Caco-2 (cell line): ENCODE data around the gene GLB1L2. TPM values are rescaled to one million over a fixed set of nuclear protein-coding genes. Genes with fewer than 3 reads are reported as not detected.

Experiments used
- BruUV-seq: library from RNA; stranded (reverse); fragments of 400-500 nt; replicated peaks from 2 replicates; lab custom pipeline; 2021; lab: Mats Ljungman, UMichigan
- CTCF ChIA-PET: fragments of 300-600 bp; sonication (Branson Sonifier 250); formaldehyde crosslinking; loops from one replicate; lab custom pipeline; 2022; ENCODE audit warnings: antibody characterized with exemption; lab: Charles Lee
- POLR2A ChIA-PET: fragments of 300-600 bp; sonication (Branson Sonifier 250); formaldehyde crosslinking; loops from one replicate; lab custom pipeline; 2022; ENCODE audit warnings: antibody characterized with exemption; lab: Charles Lee
- DNase-seq, 2 experiments: peaks; one replicate each; pipeline versions ENCODE4 v3.0.0 to v3.0.0-alpha.2; 2020 to 2022
- H3K27me3 ChIP-seq: replicated peaks from 2 replicates; pipeline ENCODE4 v1.6.0; 2011; ENCODE audit warnings: low read length; ENCODE audit not compliant: control insufficient read depth, insufficient read depth
- H3K36me3 ChIP-seq: 2 replicates; pipeline ENCODE4 v1.5.1; 2011; ENCODE audit warnings: low read length; ENCODE audit not compliant: control insufficient read depth, insufficient read depth
- H3K4me1 ChIP-seq: fragments of 250-450 bp; sonication (Bioruptor Pico); 2 replicates; pipeline ENCODE4 v1.5.1; 2020; ENCODE audit warnings: mild to moderate bottlenecking
- H3K4me3 ChIP-seq: 2 replicates; pipeline ENCODE4 v1.5.1; 2011; ENCODE audit warnings: low read depth, mild to moderate bottlenecking, control low read depth, low read length
- H3K9me3 ChIP-seq: fragments of 250-450 bp; sonication (Bioruptor Pico); 2 replicates; pipeline ENCODE4 v1.5.1; 2020; ENCODE audit warnings: mild to moderate bottlenecking, moderate library complexity
- H3K27ac Mint-ChIP-seq: one replicate; pipeline ENCODE4 v1.8.0; 2022; ENCODE audit warnings: mixed read lengths; ENCODE audit not compliant: unreplicated experiment
- H3K27me3 Mint-ChIP-seq: one replicate; pipeline ENCODE4 v1.8.0; 2022; ENCODE audit warnings: mixed read lengths; ENCODE audit not compliant: insufficient read depth, unreplicated experiment
- H3K36me3 Mint-ChIP-seq: one replicate; pipeline ENCODE4 v1.8.0; 2022; ENCODE audit warnings: mild to moderate bottlenecking, mixed read lengths; ENCODE audit not compliant: insufficient read depth, unreplicated experiment
- H3K4me1 Mint-ChIP-seq: one replicate; pipeline ENCODE4 v1.8.0; 2022; ENCODE audit warnings: low read depth, mixed read lengths; ENCODE audit not compliant: unreplicated experiment
- H3K4me3 Mint-ChIP-seq: one replicate; pipeline ENCODE4 v1.8.0; 2022; ENCODE audit warnings: mild to moderate bottlenecking, moderate library complexity, mixed read lengths; ENCODE audit not compliant: unreplicated experiment
- H3K9me3 Mint-ChIP-seq: one replicate; pipeline ENCODE4 v1.8.0; 2022; ENCODE audit warnings: mixed read lengths; ENCODE audit not compliant: unreplicated experiment
- intact Hi-C: fragments of 100-400 bp; cut with micrococcal nuclease; formaldehyde crosslinking; loops from one replicate; pipeline ENCODE4 v1.10.0; 2022; ENCODE audit not compliant: unreplicated experiment
- total RNA-seq: library from RNA; stranded (reverse); gene quantifications from 2 replicates; pipeline ENCODE4 v1.2.3, GENCODE V29; 2022
- TF ChIP-seq, protein P1 (sequence below), 2 experiments: fragments of 200-600 bp in 1 of 2; IDR thresholded peaks; 1 replicate in 1 of 2; 2 replicates in 1 of 2; pipeline versions ENCODE4 v1.5.1 to v1.8.0; 2011 to 2022; ENCODE audit warnings: antibody characterized with exemption in 1 of 2, control low read depth in 1 of 2, inconsistent platforms in 1 of 2, low read depth in 1 of 2, low read length in 1 of 2, mild to moderate bottlenecking in 1 of 2, moderate library complexity in 1 of 2; ENCODE audit not compliant: insufficient read depth in 1 of 2, severe bottlenecking in 1 of 2, unreplicated experiment in 1 of 2

Gene GLB1L2
- total RNA-seq, 1 experiment from 2014 or later = 15.8 TPM

DNA sequence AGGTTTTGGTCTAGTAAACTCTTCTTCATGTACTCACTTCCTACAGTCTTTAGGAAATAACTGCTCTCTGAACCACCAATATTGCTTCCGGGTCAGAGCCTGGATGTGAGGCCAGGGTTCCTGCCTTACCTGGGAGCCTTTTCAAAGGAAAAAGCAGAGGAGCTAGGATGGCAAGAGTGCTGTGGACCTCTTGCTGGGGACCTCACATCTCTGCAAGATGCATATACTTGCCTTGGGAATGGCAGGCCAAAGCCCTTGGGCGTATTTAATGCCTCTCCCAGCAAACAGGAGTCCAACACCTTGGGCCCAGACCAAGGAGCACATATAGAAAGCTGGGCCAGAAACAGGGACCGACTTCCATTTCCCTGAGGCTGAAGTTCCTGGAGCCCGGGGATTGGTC lies 5.3 kb downstream of the GLB1L2 start:
- intact Hi-C loops = no loop called here
- Histone ChIP-seq H3K27me3 (no peaks in the 10 kb centered on the region), H3K4me3 (no peak overlapping the region), H3K4me1 (peaks cover 5% of the 10 kb centered on the region; the same call in 1 of the 2 replicates), H3K9me3 (no peaks in the 10 kb centered on the region), H3K36me3 (no peaks in the 10 kb centered on the region)
- DNase-seq = no peak
- H3K4me3 Mint-ChIP-seq = no peak overlapping the region
- H3K27me3 Mint-ChIP-seq = peaks cover 15% of the 10 kb centered on the region
- no TSS peak for BruUV-seq
- ChIA-PET CTCF (no interaction called here), POLR2A (no interaction called here)
- H3K4me1 Mint-ChIP-seq = peaks cover 25% of the 10 kb centered on the region
- TF ChIP-seq, protein P1, sequence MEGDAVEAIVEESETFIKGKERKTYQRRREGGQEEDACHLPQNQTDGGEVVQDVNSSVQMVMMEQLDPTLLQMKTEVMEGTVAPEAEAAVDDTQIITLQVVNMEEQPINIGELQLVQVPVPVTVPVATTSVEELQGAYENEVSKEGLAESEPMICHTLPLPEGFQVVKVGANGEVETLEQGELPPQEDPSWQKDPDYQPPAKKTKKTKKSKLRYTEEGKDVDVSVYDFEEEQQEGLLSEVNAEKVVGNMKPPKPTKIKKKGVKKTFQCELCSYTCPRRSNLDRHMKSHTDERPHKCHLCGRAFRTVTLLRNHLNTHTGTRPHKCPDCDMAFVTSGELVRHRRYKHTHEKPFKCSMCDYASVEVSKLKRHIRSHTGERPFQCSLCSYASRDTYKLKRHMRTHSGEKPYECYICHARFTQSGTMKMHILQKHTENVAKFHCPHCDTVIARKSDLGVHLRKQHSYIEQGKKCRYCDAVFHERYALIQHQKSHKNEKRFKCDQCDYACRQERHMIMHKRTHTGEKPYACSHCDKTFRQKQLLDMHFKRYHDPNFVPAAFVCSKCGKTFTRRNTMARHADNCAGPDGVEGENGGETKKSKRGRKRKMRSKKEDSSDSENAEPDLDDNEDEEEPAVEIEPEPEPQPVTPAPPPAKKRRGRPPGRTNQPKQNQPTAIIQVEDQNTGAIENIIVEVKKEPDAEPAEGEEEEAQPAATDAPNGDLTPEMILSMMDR (IDR thresholded peaks at IDR 0.05; ENCODE audit: insufficient read depth in 1 of 2, low read depth in 1 of 2, low read length in 1 of 2, severe bottlenecking in 1 of 2, unreplicated experiment in 1 of 2) = no peak
- H3K36me3 Mint-ChIP-seq = no peaks in the 10 kb centered on the region
- H3K9me3 Mint-ChIP-seq = no peaks in the 10 kb centered on the region
- no peak overlapping the region for H3K27ac Mint-ChIP-seq

DNA sequence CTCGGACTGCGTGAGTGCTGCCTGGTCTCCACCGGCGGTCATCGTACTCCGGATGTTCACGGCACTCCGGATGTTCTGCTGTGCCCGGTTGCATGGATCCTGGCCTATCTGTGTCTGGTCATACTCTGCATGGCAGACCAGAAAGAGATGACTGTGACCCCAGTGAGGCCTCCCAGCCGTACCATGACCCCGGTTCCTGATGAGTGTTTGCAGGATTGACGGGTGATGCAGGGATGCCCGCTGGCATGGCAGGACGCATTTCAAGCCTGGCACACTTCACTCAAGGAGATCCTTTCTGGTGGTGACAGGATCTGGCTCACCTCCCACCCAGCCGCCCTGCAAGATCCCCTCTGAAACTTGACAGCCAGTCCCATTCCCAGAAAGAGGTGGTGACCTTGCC lies 6.3 kb downstream of the GLB1L2 start:
- DNase-seq = no peak
- TF ChIP-seq, protein P1 (IDR thresholded peaks at IDR 0.05; ENCODE audit: insufficient read depth in 1 of 2, low read depth in 1 of 2, low read length in 1 of 2, severe bottlenecking in 1 of 2, unreplicated experiment in 1 of 2) = no peak
- H3K4me1 ChIP-seq = peaks cover 5% of the 10 kb centered on the region; the same call in 1 of the 2 replicates
- no peaks in the 10 kb centered on the region for H3K9me3 Mint-ChIP-seq
- no peaks in the 10 kb centered on the region for H3K27me3 ChIP-seq
- H3K4me1 Mint-ChIP-seq = peaks cover 18% of the 10 kb centered on the region
- H3K36me3 Mint-ChIP-seq = no peaks in the 10 kb centered on the region
- H3K4me3 Mint-ChIP-seq = no peak overlapping the region
- BruUV-seq = no TSS peak
- peaks cover 9% of the 10 kb centered on the region for H3K27me3 Mint-ChIP-seq
- no peaks in the 10 kb centered on the region for H3K9me3 ChIP-seq
- no peak overlapping the region for H3K27ac Mint-ChIP-seq
- CTCF ChIA-PET = no interaction called here
- no peaks in the 10 kb centered on the region for H3K36me3 ChIP-seq
- POLR2A ChIA-PET = no interaction called here
- intact Hi-C loops = no loop called here
- H3K4me3 ChIP-seq = no peak overlapping the region

DNA sequence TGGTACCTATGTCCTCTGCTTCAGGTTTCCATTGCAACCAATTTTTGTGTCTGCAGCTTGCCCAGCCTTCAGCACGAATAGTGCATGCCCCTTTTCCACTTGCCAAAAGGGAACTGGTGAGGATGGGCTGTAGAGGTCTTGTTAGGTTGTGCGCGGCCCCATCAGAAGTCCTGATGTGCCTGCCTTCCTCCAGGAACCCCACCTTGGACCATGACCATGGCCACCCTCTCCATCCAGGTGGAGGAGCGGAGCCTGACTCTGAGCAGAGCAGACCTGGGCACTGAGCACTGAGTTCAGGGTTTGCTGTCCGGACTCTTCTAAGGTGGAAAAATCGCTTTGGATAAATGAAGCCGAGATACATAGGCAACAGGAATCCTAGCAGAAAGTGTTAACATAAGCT lies 6.9 kb downstream of the GLB1L2 start:
- H3K9me3 ChIP-seq = no peaks in the 10 kb centered on the region
- TF ChIP-seq, protein P1 (IDR thresholded peaks at IDR 0.05; ENCODE audit: insufficient read depth in 1 of 2, low read depth in 1 of 2, low read length in 1 of 2, severe bottlenecking in 1 of 2, unreplicated experiment in 1 of 2) = no peak
- H3K4me1 Mint-ChIP-seq = peaks cover 13% of the 10 kb centered on the region
- BruUV-seq = no TSS peak
- no peaks in the 10 kb centered on the region for H3K9me3 Mint-ChIP-seq
- ChIA-PET POLR2A (no interaction called here), CTCF (no interaction called here)
- H3K36me3 ChIP-seq = no peaks in the 10 kb centered on the region
- no peak overlapping the region for H3K4me3 Mint-ChIP-seq
- H3K4me1 ChIP-seq = peaks cover 5% of the 10 kb centered on the region; the same call in 1 of the 2 replicates
- DNase-seq = no peak
- no peaks in the 10 kb centered on the region for H3K27me3 ChIP-seq
- intact Hi-C loops = no loop called here
- H3K36me3 Mint-ChIP-seq = no peaks in the 10 kb centered on the region
- H3K27me3 Mint-ChIP-seq = peaks cover 3% of the 10 kb centered on the region
- no peak overlapping the region for H3K4me3 ChIP-seq
- H3K27ac Mint-ChIP-seq = no peak overlapping the region
